Hematopoietic multipotent progenitor cell treated with erythropoietin and hydrocortisone succinate and interleukin-3 and kit ligand, for 8 days (in vitro differentiated cells): Measurements from ENCODE around the gene VSX2.

Experiments used
- DNase-seq: peaks from one replicate; pipeline ENCODE4 v3.0.0-alpha.2; 2015

The VSX2 gene

GRCh38 chr14:74223016-74223415, 16.2 kb upstream of the VSX2 start:
- no peak for DNase-seq

DNA sequence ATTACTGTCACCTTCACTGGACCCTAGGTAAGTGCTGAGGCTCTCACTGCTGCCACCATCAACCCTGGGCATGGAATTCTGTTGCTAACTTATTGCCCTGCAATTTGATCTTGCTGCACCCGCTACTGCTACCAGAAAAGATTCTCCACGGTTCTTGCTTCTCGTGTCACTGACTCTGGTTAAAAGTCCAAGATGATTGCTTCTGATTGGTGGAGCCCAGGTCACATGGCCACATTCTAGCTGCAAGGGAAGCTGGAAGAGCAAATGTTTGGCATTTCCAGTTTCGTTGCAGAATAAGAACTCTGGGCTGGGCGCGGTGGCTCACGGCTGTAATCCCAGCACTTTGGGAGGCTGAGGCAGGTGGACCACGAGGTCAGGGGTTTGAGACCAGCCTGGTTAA, 7.5 kb upstream of the VSX2 start:
- no peak for DNase-seq

GRCh38 chr14:74235017-74235416, 4.2 kb upstream of the VSX2 start:
- no peak for DNase-seq

DNA sequence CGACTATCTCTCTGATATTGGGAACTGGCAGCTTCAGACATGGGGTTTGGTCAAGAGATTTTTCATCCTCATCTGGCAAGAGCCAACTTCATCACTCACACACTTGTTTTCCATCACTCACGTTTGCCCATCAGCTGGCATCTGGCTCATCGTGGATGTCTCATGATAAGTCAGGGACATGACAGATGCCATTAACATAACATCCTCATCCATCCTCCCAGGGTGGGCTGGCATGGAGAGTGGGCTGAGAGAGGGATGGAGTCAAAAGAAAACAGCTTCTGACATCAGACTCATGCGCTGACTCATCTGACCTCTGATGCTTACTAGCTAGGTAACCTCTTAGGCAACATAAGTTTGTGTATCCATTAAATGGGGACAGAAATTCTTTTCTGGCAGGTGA, 1.8 kb upstream of the VSX2 start:
- no peak for DNase-seq

GRCh38 chr14:74239848-74240793, 872 bp downstream of the VSX2 start:
- DNase-seq, result no peak

GRCh38 chr14:74240794-74241651, 1.8 kb downstream of the VSX2 start:
- DNase-seq, result no peak

GRCh38 chr14:74241652-74242017, 2.4 kb downstream of the VSX2 start:
- DNase-seq, result no peak

DNA sequence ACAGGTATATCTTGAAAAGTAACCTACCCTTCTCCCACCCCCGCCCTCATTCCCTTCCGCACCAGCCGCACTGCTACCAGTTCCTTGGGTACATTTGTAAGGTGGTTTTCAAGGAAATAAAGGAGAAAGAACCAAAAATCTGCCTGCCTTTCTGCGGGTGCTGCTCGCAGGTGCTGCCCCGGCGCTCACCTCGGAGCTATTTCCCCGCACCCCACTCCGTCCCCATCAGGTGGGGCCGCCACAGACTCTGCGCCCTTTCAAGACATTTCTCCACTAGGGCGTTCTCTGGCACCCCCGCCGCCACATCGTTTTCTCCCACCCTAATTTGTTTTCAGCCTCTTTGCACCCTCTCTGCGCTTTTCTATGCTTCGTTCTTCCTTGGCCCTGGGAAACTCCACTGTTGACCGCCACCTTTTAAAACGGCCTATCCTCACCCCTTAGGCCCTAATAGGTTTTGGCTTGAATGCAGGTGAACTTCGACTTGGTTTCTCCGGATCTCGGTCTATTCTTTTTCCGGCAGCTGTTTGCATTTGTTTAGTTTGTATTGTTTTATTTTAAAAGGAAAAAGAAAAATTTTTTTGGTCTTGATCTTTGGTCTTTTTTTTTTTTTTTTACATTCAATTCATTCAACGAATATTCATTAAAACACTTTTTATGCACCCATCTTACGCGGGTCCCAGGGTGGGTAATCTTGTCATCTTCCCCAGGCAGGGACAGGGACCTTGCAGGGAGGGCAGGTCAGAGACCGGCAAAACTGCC, 3.0 kb downstream of the VSX2 start:
- DNase-seq, result no peak

DNA sequence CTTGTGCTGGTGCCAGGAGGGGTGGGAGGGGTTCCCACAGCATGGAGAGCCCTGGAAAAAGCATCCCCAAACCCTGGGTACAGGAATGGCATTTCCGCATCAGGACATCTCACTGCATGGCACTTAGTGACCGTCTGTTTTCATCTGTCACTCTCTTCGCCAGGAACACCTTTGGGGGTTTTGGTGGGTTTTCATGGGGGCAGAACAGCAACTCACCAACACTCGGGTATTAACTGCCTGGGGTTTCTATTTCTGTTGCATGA, 3.5 kb downstream of the VSX2 start:
- DNase-seq, result no peak

- DNase-seq, result no peak
Observed at GRCh38 chr14:74243051-74243450, 3.8 kb downstream of the VSX2 start.

- DNase-seq, result no peak
Observed at GRCh38 chr14:74244115-74244514, 4.9 kb downstream of the VSX2 start.

DNA sequence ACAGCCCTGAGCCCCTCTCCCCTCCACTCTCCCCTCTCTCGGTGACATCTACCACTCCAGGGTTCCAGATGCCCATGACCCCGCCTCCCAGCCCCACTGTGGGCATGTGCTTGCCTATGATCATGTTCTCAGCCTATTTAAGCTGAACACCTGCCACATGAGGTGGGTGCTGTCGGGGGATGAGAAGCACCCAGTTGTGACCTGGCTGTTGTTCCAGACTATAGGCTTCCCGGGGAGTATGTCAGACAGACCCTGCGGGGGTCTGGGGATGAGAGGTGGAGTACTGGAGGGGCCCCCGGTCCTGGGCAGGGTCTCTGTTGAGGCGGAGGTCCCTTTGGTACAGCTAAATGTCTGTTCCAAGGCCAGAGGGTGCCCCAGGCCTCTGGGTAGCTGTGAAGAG, 6.0 kb downstream of the VSX2 start:
- no peak for DNase-seq

GRCh38 chr14:74246542-74246941, 7.3 kb downstream of the VSX2 start:
- no peak for DNase-seq

- no peak for DNase-seq
Observed at GRCh38 chr14:74248017-74248416, 8.8 kb downstream of the VSX2 start.

DNA sequence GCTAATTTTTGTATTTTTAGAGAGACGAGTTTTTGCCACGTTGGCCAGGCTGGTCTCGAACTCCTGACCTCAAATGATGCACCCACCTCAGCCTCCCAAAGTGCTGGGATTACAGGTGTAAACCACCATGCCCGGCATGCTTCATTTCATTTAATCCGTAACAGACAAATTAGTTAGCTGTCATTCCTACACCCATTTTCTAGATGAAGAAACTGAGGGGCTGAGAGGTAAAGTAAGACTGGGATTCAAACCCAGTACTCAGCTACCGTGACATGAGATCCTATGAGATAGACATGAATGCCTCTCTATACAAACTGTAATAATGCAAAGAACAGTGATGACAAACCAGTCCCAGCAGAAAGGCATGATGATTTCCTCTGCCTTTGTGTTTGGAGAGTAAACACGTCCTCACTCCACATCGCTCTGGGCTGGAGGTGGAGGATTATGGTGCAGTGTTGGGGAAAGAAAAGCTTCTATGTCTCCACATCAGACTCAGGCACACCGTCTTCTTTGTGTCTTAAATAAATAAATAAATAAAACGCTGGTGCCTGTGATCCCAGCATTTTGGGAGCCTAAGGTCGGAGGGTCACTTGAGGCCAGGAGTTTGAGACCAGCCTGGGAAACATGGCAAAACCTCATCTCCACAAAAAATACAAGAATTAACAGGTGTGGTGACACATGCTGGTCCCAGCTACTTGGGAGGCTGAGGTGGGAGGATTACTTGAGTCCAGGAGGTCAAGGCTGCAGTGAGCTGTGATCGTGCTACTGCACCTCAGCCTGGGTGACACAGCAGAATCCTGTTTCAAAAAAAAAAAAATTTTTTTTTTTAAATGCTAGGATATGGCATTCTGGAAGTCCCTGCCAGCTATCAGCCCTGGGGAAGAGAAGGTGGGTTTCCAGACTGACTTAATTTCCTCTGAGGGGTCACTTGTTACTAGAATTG, 10.5 kb downstream of the VSX2 start:
- no peak for DNase-seq

DNA sequence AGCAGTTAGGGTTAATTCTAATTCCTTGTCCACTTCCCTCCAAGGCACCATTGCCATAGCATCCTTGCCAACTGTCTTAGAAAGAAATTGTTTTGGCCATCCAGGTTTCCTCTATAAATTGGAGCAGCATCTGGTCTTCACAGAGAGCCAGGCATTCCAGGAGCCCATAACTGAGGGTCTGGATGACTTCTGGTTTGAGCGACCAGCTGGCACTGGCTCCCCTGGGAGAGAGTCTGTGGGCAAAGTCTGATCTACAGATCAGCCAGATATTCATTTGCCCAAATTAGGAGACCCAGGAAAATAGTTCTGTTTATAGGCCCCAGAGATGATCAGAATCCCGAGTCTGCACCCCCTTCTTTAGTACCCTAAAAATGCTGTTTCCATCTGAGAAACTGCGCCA, 16.0 kb downstream of the VSX2 start:
- no peak for DNase-seq

- DNase-seq, result peak; percentile 36
Observed at GRCh38 chr14:74257078-74257940, 18.1 kb downstream of the VSX2 start.

DNA sequence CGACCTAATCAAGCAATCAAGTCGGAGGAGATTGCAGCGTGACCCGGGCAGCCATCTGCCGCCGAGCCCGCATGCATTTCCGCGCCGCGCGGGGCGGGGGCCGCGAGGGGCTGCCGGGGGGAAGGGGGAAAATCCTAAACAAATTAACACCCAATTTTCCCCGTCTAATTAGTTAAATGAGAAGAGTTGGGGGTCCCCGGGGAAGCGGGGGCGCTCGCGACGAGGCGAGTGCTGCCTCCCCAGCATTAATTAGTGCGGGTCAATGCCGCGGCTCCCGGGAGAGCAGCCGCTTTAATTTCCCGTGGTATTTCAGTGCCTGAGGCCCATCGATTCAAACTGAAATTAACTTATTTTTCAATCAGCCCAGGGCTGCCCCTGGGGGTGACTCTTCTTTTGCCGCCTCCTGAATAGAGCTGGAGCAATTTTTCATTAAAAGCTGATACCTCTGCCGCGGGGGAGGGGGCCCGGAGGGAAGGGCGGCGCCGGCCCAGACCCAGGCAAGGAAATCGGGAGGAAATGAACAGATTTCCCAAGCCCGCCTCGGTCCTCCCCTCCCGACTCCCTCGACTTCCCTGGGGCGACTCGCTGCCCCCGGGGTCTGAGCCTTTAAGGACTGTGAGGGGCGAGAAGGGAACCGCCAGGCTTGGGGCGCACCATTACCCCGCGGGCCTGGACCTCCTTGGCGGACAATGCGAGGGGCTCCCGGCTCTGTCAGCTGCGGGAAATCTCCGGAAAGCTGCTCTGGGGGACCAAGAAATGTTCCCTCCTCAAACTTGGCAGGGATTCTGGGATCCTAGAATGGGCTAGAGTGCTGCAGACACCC, 18.9 kb downstream of the VSX2 start:
- no peak for DNase-seq

GRCh38 chr14:74258764-74259035, 19.5 kb downstream of the VSX2 start:
- no peak for DNase-seq

DNA sequence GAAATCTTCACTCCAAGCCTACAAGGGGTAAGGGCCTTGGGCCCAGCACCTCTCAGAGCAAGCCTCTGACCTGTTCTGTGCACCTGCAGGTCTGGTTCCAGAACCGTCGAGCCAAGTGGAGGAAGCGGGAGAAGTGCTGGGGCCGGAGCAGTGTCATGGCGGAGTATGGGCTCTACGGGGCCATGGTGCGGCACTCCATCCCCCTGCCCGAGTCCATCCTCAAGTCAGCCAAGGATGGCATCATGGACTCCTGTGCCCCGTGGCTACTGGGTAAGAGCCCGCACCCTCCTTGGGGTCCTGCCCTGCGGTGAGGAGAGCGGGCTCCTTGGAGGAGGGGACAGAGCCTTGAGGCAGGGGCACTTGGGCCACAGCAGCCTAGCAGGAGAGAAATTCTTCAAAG, 20.3 kb downstream of the VSX2 start:
- DNase-seq, result no peak
